GM04504 (cell line): ENCODE data around the gene MAD1L1.
"Not testable (repeated sequence)": the region's sequence is repeated elsewhere in the genome, so short reads cannot be mapped to it uniquely, and the experiment has no call there.

ENCODE experiments used
- DNase-seq: peaks from one replicate; pipeline ENCODE4 v3.0.0-alpha.2; 2012; ENCODE audit warnings: low read depth

MAD1L1 gene

GRCh38 chr7:1851721-1852516 is 380.8 kb downstream of the MAD1L1 start:
- DNase-seq, result no peak

- no peak for DNase-seq
Measured at GRCh38 chr7:1850976-1851571, 381.7 kb downstream of the MAD1L1 start.

DNA sequence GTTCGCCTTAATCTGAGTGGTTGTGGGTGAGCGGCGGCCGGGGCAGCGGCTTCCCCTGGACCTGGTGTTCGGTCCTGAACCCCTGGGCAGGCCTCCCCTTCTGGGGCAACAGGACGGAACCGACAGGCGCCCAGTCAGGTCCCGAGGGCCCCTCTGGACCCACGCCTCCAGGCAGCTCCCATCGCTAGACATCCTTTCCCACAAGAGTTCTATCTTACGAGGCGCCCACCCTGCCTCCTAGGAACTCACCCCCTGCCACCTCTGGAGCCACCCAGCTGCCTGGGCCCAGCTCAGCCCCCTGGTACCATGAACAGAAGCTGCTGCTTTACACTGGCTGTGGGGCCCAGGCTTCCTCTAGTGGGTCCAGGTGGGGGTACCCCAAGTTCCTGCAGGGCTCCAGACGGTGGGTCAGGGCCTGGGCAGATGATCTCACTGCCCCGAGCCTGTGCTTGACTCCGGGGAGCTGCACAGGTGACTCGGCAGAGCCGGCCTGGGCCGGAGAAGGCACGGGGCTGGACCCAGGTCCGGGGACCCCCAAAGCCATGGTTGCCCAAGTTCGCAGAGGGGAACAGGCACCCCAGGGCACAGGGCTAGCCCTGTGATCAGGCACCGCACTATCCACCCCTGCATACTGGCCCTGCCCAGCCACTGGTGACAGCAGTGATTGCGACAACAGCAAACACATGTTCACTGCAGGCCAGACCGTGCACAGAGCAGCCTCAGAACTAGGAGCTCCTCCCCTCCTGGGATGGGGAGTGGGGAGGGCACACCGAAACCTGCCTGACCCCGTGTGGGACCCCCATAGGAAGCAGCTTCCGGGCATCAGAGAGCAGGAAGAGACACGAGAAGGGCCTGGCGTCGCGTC is 382.4 kb downstream of the MAD1L1 start:
- DNase-seq, result no peak

- no peak for DNase-seq
Measured at GRCh38 chr7:1849351-1850041, 383.2 kb downstream of the MAD1L1 start.

DNA sequence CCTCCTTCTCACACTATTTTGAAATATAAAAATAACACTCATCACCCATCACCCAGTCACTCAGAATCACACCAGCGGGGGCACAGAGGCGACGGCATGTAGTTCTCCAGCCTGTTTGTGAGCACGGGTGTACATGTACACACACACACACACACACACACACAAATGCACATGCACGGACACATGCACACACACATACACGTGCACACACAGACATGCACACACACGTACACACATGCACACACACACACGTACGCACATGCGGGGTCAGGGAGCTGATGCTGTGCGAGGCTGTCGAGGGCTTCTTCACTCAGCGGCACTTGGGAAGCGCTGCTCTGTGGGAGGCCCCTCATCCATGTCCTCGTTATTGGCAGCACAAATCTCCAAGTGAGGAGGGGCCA is 383.8 kb downstream of the MAD1L1 start:
- no peak for DNase-seq

DNA sequence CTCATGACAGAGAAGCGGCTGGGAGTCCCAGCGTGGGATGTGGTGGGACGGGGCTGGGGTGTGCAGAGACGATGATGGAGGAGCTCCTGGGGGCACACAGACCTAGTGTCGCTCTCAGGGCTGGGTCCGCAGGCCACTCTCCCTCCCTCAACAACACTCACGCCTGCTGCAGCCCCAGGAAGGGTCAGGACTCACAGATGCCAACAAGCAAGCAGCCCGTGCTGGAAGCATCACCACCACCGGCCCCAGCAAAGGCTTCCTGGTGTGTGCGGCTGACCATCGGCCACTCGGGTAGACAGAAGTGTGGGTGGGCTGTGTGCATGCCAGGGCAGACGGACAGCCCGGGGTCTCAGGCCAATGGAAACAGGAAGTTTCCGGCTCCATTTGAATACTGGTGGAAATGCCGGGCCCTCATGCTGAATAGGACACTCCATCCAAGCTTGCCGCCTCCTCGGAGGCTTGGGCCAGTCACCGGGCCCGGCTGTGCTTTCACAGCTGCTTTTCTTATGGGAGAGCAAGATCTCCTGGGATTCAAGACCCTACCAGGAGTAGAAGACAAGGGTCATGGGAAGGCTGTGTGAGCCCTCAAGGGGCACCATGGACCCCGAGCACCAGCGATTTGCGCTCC is 384.6 kb downstream of the MAD1L1 start:
- DNase-seq, result no peak

DNA sequence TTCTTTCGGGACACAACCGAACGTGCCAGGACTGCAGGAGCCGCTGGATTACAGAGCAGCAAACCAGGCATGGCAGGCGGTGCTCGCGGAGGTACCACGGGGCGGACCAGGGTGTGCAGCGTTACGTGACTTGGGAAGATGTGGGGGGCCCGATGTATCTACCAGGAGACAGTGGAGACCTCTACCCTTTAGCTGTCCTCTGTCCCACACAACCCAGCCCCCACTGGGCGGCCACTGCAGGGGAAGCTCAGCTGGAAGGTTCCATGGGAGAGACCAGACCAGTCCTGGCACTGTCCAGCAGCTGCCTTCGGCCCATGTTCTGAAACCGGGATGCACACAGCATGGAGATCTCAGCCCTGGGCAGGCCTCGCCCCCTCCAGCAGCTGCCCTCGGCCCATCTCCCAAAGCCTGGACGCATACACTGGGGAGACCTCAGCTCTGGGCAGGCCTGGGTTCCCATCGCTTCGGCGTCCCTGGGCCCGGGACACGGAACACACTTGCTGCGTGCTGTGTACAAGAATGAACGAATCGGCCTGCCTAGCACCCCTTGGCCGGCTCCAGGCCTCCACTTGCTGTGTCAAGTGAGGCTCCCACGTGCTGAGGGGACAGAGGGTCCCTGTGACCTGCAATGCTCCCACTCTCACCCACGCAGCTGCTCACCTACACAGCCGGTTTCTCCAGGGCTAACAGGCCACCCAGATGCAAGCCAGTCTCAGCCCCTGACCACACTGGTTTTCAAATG is 385.3 kb downstream of the MAD1L1 start:
- DNase-seq, result no peak

DNA sequence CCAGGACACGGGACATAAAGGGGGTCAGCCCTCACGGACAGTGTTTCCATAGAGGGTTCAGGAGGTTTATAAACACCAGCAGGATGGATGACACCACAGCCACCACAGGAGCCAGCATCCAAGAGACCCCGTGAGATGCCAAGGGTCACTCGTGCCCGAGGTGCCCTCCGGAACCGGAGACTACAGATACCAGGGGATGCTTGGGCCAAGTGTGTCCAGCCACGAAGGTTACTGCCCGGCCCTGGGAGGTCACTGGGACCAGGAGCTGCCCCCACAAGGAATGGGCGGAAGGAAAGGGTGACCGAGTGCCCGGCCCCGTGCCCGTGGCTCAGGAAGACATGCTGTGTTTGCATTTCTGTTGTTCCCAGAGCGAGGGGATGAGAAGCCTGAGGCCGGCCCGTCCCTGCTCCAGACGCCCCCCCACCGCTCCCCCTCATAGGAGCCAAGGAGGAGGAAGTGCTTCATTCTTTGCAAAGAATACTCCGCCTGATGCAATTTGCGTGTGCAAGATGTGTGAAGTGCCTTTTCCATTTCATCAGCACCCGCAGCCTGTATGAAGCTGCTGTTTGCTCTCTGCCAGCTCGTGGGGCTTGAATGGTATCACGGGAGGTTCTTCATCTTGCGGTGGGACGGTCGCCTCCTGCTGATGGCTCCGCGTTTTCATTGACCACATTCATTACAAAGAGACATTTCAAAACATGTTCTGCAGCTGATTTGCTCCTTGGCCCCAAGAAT is 386.2 kb downstream of the MAD1L1 start:
- no peak for DNase-seq

DNA sequence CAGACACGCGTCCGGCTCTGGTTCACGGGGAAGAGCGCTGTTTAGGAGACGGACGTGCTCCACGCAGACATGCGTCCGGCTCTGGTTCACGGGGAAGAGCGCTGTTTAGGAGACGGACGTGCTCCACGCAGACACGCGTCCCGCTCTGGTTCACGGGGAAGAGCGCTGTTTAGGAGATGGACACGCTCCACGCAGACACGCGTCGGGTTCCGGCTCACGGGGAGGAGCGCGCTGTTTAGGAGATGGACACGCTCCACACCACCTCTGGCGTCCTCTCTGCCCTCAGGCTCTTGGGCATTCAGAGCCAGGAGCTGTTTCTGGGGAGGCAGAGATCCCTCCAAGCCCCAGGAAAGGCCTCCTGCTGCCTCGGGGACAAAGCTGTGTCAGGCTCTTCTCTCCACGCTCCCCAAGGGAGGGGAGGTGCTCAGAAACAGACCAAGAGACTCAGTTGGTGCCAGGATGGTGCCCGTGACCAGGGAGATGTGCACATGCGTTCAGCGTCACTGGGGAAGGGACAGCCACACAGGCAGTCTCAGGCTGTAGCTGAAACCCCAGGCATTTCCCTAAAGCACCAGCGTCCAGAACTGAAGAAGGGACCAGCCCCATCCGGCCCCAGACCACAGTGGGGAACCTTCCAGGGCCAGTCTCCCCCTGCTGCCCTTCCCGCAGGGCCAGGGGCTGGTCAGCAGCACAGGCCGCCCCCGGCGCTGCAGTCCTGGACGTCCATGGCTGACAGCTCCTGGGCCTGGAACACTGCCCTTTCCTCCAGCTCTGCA is 387.0 kb downstream of the MAD1L1 start:
- DNase-seq, result no peak

GRCh38 chr7:1844951-1845390 is 387.8 kb downstream of the MAD1L1 start:
- DNase-seq, result no peak

DNA sequence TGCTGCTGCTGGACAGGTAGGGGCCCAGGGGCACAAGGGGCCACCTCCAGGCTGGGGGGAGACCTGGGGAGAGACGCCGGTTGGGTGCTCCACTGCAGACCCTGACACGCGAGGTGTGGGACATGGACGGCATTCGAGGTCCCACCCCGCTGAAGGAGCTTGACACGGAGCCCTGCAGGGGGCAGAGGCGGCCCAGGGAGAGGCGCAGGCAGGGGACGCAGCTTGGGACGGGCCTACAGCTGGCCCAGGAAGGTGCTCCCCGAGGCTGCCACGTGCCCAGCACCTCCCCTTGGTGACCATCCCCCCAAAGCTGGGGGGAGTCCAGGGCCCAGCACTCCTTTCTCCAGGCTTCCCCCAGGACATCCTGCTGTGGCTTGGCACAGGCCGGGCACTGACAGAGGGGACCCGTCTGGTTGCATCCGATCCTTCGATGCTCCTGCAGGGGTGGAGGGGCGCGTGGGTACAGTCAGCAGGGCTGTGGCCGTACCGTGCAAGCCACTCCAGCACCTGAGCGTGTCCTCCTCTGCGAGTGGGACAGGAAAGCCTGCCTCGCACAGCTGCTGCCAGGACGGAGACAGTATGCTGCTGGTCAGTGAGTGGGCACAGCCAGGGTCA is 388.3 kb downstream of the MAD1L1 start:
- DNase-seq, result no peak

DNA sequence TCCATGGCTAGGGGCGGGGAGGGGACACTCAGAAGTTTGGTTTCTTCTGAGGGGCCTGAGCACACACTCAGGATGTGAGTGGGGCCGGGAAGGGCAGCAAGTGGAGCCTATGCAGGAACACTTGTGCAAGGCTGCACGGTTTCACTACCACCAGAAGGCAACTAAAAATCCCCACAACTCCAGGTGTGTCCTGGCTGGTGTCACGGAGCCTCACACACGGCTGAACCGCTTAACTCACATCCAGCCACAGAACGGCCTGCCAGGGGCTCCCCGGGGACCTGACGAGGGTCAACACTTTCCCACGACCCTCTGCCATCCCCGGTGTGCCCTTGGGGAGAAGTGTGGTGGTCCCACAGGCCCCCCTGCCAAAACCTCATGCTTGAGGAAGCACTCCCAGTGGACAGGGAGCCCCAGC is 388.8 kb downstream of the MAD1L1 start:
- DNase-seq, result no peak

DNA sequence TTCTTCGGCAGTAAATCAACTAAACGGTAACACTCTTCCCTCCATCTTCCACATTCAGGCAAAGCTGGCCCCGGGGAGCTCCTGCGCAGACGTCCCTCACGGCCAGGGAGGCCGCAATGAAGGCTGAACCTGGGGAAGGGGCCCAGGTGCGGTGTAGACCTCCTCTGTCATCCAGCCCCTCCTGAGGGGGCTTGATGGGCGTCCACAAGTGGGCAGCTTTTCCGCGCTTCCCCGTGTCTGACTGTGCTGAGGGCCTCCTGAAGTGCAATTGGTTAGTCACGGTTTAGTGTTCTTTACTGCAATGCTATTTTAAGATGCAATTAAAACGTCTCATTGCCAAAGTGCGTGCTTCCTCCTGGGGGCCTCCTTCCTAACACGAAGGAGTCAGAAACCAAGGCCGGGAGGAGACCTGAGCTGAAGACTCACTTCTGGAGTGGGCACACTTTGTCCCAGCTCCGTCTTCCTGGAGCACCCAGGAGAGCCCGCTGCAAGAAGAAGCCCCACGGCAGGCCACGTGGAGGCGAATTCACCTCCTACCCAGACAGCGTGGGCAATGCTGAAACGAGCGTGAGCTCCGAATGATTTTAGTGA is 389.4 kb downstream of the MAD1L1 start:
- peak; percentile 62 for DNase-seq

GRCh38 chr7:1842321-1843221 is 390.2 kb downstream of the MAD1L1 start:
- DNase-seq, result peak; percentile 35

- DNase-seq, result not testable (repeated sequence)
Measured at GRCh38 chr7:1841286-1842021, 391.3 kb downstream of the MAD1L1 start.

DNA sequence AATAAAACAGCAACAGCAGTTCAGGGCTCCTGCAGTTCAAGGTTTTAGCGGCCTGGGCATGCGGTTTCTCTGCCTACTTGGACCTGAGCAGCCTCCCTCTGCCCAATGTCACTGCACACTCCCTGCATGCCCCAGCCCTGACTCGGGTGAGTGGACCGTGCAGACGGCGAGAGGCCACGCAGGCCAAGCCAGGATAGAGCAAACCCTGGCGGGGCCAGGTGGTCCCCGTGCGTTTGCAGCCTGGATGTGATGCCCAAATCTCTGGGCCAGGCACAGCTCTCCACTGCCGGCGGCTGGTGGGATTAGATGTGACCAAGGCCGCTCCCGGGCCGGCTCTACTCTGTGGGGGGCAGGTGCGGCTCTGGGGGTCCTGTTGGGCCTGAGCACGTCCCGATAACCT is 392.0 kb downstream of the MAD1L1 start:
- DNase-seq, result not testable (repeated sequence)

DNA sequence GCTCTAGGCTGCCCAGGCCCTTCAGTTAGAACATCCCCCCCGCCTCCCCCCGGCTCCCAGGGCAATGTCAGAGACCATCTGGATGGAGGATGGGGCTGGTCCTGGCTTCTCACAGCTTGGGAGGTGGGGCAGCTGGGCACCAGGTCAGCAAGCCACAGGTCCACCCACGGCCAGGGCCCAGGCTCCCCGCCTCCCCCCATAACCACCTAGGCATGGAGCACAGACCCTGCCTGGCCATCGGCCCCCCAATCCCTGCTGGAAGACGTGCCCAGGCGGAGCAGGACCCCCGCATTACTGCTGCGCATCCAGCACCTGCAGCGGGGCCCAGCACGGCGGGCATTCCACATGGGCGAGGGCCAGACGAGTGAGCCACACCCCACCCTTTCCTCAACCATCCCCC is 393.0 kb downstream of the MAD1L1 start:
- no peak for DNase-seq
